Neural cell (in vitro differentiated cells): Measurements from ENCODE around the gene DRD1.
"Not testable (repeated sequence)": the region's sequence is repeated elsewhere in the genome, so short reads cannot be mapped to it uniquely, and the experiment has no call there.

Experiments used
- EP300 ChIP-seq: fragments of 450-650 bp; conservative IDR thresholded peaks from 2 replicates; pipeline ENCODE4 v1.6.1; 2014; ENCODE audit warnings: antibody characterized with exemption, mild to moderate bottlenecking, moderate library complexity; ENCODE audit not compliant: poor library complexity, severe bottlenecking
- EZH2 ChIP-seq: fragments of 200-600, 300-800 bp; shearing (Covaris generic), sonication (generic); IDR thresholded peaks from 2 replicates; pipeline ENCODE4 v1.6.1; 2014; ENCODE audit warnings: antibody characterized with exemption, low read length, borderline replicate concordance, mild to moderate bottlenecking; ENCODE audit not compliant: insufficient read depth, poor library complexity, severe bottlenecking
- MXI1 ChIP-seq: fragments of 450-650 bp; conservative IDR thresholded peaks from 2 replicates; pipeline ENCODE4 v1.6.1; 2014; ENCODE audit warnings: antibody characterized with exemption, mild to moderate bottlenecking; ENCODE audit not compliant: poor library complexity, severe bottlenecking
- POLR2AphosphoS5 ChIP-seq: IDR thresholded peaks from 2 replicates; pipeline ENCODE4 v1.6.1; 2012
- RAD21 ChIP-seq: fragments of 450-650 bp; conservative IDR thresholded peaks from 2 replicates; pipeline ENCODE4 v1.6.1; 2014; ENCODE audit warnings: antibody characterized with exemption, mild to moderate bottlenecking, moderate library complexity
- SMC3 ChIP-seq: fragments of 450-650 bp; conservative IDR thresholded peaks from 2 replicates; pipeline ENCODE4 v1.6.1; 2014; ENCODE audit warnings: antibody characterized with exemption, mild to moderate bottlenecking, moderate library complexity; ENCODE audit not compliant: poor library complexity
- TAF1 ChIP-seq: IDR thresholded peaks from 2 replicates; pipeline ENCODE4 v1.6.1; 2012; ENCODE audit warnings: low read depth
- TF ChIP-seq, protein P1 (sequence below): fragments of 450-650 bp; IDR thresholded peaks from 2 replicates; pipeline ENCODE4 v1.5.1; 2014; ENCODE audit warnings: antibody characterized with exemption, mild to moderate bottlenecking, moderate library complexity; ENCODE audit not compliant: poor library complexity, severe bottlenecking
- TF ChIP-seq, protein P2 (sequence below): IDR thresholded peaks from 2 replicates; pipeline ENCODE4 v1.6.1; 2012; ENCODE audit warnings: borderline replicate concordance

DNA sequence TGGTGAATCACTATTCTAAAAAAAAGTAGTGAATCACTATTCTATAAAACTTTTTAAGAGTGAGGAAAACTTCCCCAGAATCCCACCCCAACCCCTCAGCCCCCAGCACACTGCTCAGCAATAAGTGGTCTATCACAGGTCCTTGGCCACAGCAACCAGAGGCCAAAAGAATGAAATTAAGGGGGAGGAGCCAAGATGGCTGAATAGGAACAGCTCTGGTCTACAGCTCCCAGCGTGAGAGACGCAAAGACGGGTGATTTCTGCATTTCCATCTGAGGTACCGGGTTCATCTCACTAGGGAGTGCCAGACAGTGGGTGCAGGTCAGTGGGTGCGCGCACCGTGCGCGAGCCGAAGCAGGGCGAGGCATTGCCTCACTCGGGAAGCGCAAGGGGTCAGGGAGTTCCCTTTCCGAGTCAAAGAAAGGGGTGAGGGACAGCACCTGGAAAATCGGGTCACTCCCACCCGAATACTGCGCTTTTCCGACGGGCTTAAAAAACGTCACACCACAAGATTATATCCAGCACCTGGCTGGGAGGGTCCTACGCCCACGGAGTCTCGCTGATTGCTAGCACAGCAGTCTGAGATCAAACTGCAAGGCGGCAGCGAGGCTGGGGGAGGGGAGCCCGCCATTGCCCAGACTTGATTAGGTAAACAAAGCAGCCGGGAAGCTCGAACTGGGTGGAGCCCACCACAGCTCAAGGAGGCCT, 46.2 kb downstream of the DRD1 start:
- TF ChIP-seq, protein P1, sequence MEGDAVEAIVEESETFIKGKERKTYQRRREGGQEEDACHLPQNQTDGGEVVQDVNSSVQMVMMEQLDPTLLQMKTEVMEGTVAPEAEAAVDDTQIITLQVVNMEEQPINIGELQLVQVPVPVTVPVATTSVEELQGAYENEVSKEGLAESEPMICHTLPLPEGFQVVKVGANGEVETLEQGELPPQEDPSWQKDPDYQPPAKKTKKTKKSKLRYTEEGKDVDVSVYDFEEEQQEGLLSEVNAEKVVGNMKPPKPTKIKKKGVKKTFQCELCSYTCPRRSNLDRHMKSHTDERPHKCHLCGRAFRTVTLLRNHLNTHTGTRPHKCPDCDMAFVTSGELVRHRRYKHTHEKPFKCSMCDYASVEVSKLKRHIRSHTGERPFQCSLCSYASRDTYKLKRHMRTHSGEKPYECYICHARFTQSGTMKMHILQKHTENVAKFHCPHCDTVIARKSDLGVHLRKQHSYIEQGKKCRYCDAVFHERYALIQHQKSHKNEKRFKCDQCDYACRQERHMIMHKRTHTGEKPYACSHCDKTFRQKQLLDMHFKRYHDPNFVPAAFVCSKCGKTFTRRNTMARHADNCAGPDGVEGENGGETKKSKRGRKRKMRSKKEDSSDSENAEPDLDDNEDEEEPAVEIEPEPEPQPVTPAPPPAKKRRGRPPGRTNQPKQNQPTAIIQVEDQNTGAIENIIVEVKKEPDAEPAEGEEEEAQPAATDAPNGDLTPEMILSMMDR, result not testable (repeated sequence)
- TF ChIP-seq EP300, POLR2AphosphoS5, EZH2, MXI1, SMC3, TAF1, RAD21: not testable (repeated sequence)
- TF ChIP-seq, protein P2, sequence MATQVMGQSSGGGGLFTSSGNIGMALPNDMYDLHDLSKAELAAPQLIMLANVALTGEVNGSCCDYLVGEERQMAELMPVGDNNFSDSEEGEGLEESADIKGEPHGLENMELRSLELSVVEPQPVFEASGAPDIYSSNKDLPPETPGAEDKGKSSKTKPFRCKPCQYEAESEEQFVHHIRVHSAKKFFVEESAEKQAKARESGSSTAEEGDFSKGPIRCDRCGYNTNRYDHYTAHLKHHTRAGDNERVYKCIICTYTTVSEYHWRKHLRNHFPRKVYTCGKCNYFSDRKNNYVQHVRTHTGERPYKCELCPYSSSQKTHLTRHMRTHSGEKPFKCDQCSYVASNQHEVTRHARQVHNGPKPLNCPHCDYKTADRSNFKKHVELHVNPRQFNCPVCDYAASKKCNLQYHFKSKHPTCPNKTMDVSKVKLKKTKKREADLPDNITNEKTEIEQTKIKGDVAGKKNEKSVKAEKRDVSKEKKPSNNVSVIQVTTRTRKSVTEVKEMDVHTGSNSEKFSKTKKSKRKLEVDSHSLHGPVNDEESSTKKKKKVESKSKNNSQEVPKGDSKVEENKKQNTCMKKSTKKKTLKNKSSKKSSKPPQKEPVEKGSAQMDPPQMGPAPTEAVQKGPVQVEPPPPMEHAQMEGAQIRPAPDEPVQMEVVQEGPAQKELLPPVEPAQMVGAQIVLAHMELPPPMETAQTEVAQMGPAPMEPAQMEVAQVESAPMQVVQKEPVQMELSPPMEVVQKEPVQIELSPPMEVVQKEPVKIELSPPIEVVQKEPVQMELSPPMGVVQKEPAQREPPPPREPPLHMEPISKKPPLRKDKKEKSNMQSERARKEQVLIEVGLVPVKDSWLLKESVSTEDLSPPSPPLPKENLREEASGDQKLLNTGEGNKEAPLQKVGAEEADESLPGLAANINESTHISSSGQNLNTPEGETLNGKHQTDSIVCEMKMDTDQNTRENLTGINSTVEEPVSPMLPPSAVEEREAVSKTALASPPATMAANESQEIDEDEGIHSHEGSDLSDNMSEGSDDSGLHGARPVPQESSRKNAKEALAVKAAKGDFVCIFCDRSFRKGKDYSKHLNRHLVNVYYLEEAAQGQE, result not testable (repeated sequence)
